ENCODE results near the gene CYP2C9. TPM values are rescaled to one million over a fixed set of nuclear protein-coding genes. Genes with fewer than 3 reads are reported as not detected.

The CYP2C9 gene
- total RNA-seq, 6 experiments from 2014 or later, result 231 to 3,951 (median 1,253) TPM

GRCh38 chr10:95035332-95036295 is 97.2 kb downstream of the CYP2C9 start:
- Histone ChIP-seq H3K9me3 (no peaks in the 10 kb centered on the region), H3K4me3 (no peak overlapping the region), H3K27ac (peak overlapping the region in 2 of 3 donors; percentile 11 to 43), H3K36me3 (peaks cover 0 to 41% (median 21%) of the 10 kb centered on the region in 4 donors), H3K27me3 (no peaks in the 10 kb centered on the region), H3K4me1 (no peaks in the 10 kb centered on the region)
- ATAC-seq (peak; percentile 12 to 42 (median 28)), DNase-seq (no peak)
- 22% methylated on average over 4 of the region's 4 CpGs for WGBS (ENCODE audit: insufficient coverage, low coverage, low lambda C conversion rate, missing lambda C conversion rate)
- no peak for TF ChIP-seq CTCF (IDR thresholded peaks at IDR 0.05)
- no peak for TF ChIP-seq POLR2A (IDR thresholded peaks at IDR 0.05)
- intact Hi-C loops (cut with DNase I), result no loop called here

- peaks cover 0 to 75% (median 31%) of the 10 kb centered on the region in 4 donors for H3K36me3 ChIP-seq
- 72% methylated on average over 2 of the region's 2 CpGs for WGBS (ENCODE audit: insufficient coverage, low coverage, low lambda C conversion rate, missing lambda C conversion rate)
- H3K9me3 ChIP-seq, result no peaks in the 10 kb centered on the region
- no peak overlapping the region for H3K27ac ChIP-seq
- TF ChIP-seq POLR2A (IDR thresholded peaks at IDR 0.05) (no peak), CTCF (IDR thresholded peaks at IDR 0.05) (no peak)
- H3K4me1 ChIP-seq, result no peaks in the 10 kb centered on the region
- H3K27me3 ChIP-seq, result no peaks in the 10 kb centered on the region
- DNase-seq (no peak), ATAC-seq (no peak)
- intact Hi-C loops (cut with DNase I), result no loop called here
- H3K4me3 ChIP-seq, result no peak overlapping the region
These were observed 100.8 kb downstream of the CYP2C9 start for GRCh38 chr10:95039281-95039680.

Small RNA genes within 50 kb of the gene (small RNA-seq; reads per million reads assigned to genes)
- gene CYP2C60P, result 0 reads per million in 2 experiments

Other genes starting within 250 kb of the CYP2C9 start
- 1,000 to 10,000 TPM in 1 of 6 experiments, 100 to 1,000 TPM in 1, 10 to 100 TPM in 2, 1 to 10 TPM in 2; 6.4 to 1,678 (median 12.3) TPM for gene CYP2C19, start 176.0 kb upstream of the CYP2C9 start, total RNA-seq
- 1,000 to 10,000 TPM in 3 of 6 experiments, 100 to 1,000 TPM in 3; 176 to 3,507 (median 1,131) TPM for gene CYP2C8, start 130.8 kb downstream of the CYP2C9 start, total RNA-seq